T-cell (primary cell): ENCODE measurements around the gene DYNC1I1. TPM values are rescaled to one million over a fixed set of nuclear protein-coding genes. Genes with fewer than 3 reads are reported as not detected.
A peak's percentile ranks its signal among the peaks of the same experiment; 100 is the strongest.

Experiments
- ATAC-seq, 4 experiments: fragments of 200-7000 bp in 3 of 4; fragments of 150-1000 bp in 1 of 4; cut with Tn5 transposase; replicated peaks in 1 of 4; 1 replicate in 3 of 4; 2 replicates in 1 of 4; pipeline ENCODE4 v1.10.0; 2021; ENCODE audit warnings: moderate library complexity in 3 of 4, mild to moderate bottlenecking in 2 of 4, moderate number of reproducible peaks in 1 of 4
- CTCF ChIA-PET, 2 donors: fragments of 300-600 bp; sonication (Branson Sonifier 250); formaldehyde crosslinking; loops; one replicate each; lab custom pipeline; 2022; ENCODE audit warnings: antibody characterized with exemption in 2 of 2; lab: Charles Lee
- POLR2A ChIA-PET, 2 donors: fragments of 300-600 bp; sonication (Branson Sonifier 250); formaldehyde crosslinking; loops; one replicate each; lab custom pipeline; 2022; ENCODE audit warnings: antibody characterized with exemption in 2 of 2; lab: Charles Lee
- DNase-seq, 35 experiments: peaks; one replicate each; pipeline versions ENCODE4 v3.0.0 to v3.0.0-alpha.2; 2013 to 2023
- H3K27ac ChIP-seq: one replicate; pipeline ENCODE4 v1.5.1; 2013; ENCODE audit warnings: low read length
- H3K27me3 ChIP-seq, 2 experiments: replicated peaks in 1 of 2; 1 replicate in 1 of 2; 2 replicates in 1 of 2; pipeline versions ENCODE4 v1.6.1 to v1.7.0; 2013; ENCODE audit warnings: low read length in 1 of 2, mixed read lengths in 1 of 2; ENCODE audit not compliant: control insufficient read depth in 2 of 2, insufficient read depth in 2 of 2; ENCODE audit errors: extremely low read depth in 1 of 2
- H3K36me3 ChIP-seq, 2 donors: 1 replicate in 1 of 2; 2 replicates in 1 of 2; pipeline versions ENCODE4 v1.6.1 to v1.7.0; 2013; ENCODE audit warnings: low read length in 1 of 2; ENCODE audit not compliant: control insufficient read depth in 2 of 2, insufficient read depth in 1 of 2; ENCODE audit errors: extremely low read depth in 1 of 2
- H3K4me1 ChIP-seq, 2 experiments: 1 replicate in 1 of 2; 2 replicates in 1 of 2; pipeline versions ENCODE4 v1.6.1 to v1.7.0; 2013; ENCODE audit warnings: low read length in 2 of 2, mixed read lengths in 1 of 2; ENCODE audit not compliant: insufficient read depth in 2 of 2, control insufficient read depth in 1 of 2; ENCODE audit errors: extremely low read depth in 1 of 2
- H3K4me3 ChIP-seq, 2 donors: 1 replicate in 1 of 2; 2 replicates in 1 of 2; pipeline versions ENCODE4 v1.5.1 to v1.7.0; 2013; ENCODE audit warnings: mild to moderate bottlenecking in 2 of 2, low read length in 1 of 2, moderate library complexity in 1 of 2; ENCODE audit not compliant: control insufficient read depth in 1 of 2; ENCODE audit errors: extremely low read depth in 1 of 2
- H3K9me3 ChIP-seq: 2 replicates; pipeline ENCODE4 v1.7.0; 2013
- H3K27ac Mint-ChIP-seq, 2 donors: one replicate each; pipeline ENCODE4 v1.8.0; 2020 to 2021; ENCODE audit warnings: mild to moderate bottlenecking in 2 of 2, mixed read lengths in 2 of 2
- H3K27me3 Mint-ChIP-seq, 2 donors: one replicate each; pipeline ENCODE4 v1.8.0; 2021 to 2022; ENCODE audit warnings: mixed read lengths in 2 of 2
- H3K36me3 Mint-ChIP-seq: one replicate; pipeline ENCODE4 v1.8.0; 2021; ENCODE audit warnings: mixed read lengths
- H3K4me1 Mint-ChIP-seq, 3 donors: one replicate each; pipeline ENCODE4 v1.8.0; 2020 to 2022; ENCODE audit warnings: mixed read lengths in 3 of 3, mild to moderate bottlenecking in 1 of 3
- H3K4me3 Mint-ChIP-seq, 3 donors: one replicate each; pipeline ENCODE4 v1.8.0; 2020 to 2022; ENCODE audit warnings: mild to moderate bottlenecking in 3 of 3, mixed read lengths in 3 of 3, moderate library complexity in 3 of 3
- H3K9me3 Mint-ChIP-seq, 3 donors: one replicate each; pipeline ENCODE4 v1.8.0; 2020 to 2022; ENCODE audit warnings: mixed read lengths in 3 of 3
- WGBS: methylation state at CpG from one replicate; pipeline ENCODE4 v1.1.5; 2013; ENCODE audit warnings: missing lambda C conversion rate; ENCODE audit not compliant: insufficient coverage; 5-methylcytosine and 5-hydroxymethylcytosine counted together
- total RNA-seq, 35 experiments: library from RNA in 6 of 35; stranded (reverse) in 6 of 35; fragments of 120-200 nt in 1 of 35; gene quantifications; one replicate each; pipeline versions ENCODE4 v1.2.1 to v1.2.4 and lab custom pipeline; 2013 to 2026

DYNC1I1 gene
- total RNA-seq, 5 donors from 2014 or later (not counting 1 experiment from before 2014, with no cell fraction given), result 0.16 TPM; not detected in 4

DNA sequence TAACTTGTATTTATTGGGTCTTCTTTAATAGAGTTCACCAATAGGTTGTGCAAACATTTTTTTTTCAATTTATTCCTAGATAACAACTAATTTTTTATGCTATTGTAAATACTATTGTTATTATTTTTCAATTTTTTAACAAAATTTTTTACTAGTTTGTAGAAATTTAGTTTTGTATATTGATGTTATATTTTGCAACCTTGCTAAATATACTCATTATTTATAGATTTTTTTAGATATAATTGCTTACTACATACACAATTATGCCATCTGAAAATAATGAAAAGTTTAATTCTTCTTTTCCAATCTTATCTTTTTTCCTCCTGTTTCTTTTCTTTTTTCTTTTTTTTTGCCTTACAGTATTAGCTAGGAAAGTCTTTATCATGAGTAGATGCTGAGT lies 332.6 kb downstream of the DYNC1I1 start:
- H3K4me1 ChIP-seq, result no peaks in the 10 kb centered on the region
- Mint-ChIP-seq H3K27ac (no peak overlapping the region), H3K4me1 (no peaks in the 10 kb centered on the region), H3K36me3 (no peaks in the 10 kb centered on the region), H3K27me3 (peaks cover 0 to 6% of the 10 kb centered on the region in 2 donors), H3K4me3 (no peak overlapping the region), H3K9me3 (no peaks in the 10 kb centered on the region)
- H3K27me3 ChIP-seq, result peaks cover 0 to 3% of the 10 kb centered on the region in 2 experiments
- CTCF ChIA-PET, result no interaction called here
- DNase-seq (no peak), ATAC-seq (no peak)
- H3K9me3 ChIP-seq, result no peaks in the 10 kb centered on the region
- no peak overlapping the region for H3K4me3 ChIP-seq
- H3K27ac ChIP-seq, result no peak overlapping the region
- no peaks in the 10 kb centered on the region for H3K36me3 ChIP-seq
- POLR2A ChIA-PET, result no interaction called here

DNA sequence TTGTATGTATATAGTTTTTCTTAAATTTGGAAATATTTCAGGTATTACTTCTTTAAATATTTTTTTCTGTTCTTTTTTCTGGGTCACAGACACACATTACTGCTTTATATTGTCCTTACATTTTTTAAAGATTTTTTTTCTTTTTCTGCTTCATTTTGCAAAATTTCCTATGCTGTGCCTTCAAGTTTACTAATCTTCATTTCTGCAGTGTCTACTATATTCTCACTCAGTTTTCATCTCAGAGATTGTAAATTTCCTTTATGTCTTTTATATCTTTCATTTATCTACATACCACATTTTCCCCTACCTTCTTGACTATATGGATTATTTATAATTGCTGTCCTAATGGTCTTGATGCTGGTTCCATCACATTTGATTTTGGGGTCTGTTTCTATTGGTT lies 339.1 kb downstream of the DYNC1I1 start:
- Mint-ChIP-seq H3K9me3 (peaks cover 0 to 7% (median 0%) of the 10 kb centered on the region in 3 donors), H3K4me3 (no peak overlapping the region), H3K27ac (no peak overlapping the region), H3K36me3 (no peaks in the 10 kb centered on the region), H3K4me1 (no peaks in the 10 kb centered on the region), H3K27me3 (peaks cover 5 to 16% of the 10 kb centered on the region in 2 donors)
- ATAC-seq (no peak), DNase-seq (no peak)
- Histone ChIP-seq H3K9me3 (no peaks in the 10 kb centered on the region), H3K27ac (no peak overlapping the region), H3K36me3 (no peaks in the 10 kb centered on the region), H3K4me1 (no peaks in the 10 kb centered on the region), H3K4me3 (no peak overlapping the region), H3K27me3 (peaks cover 0 to 9% of the 10 kb centered on the region in 2 experiments)
- ChIA-PET CTCF (no interaction called here), POLR2A (no interaction called here)

DNA sequence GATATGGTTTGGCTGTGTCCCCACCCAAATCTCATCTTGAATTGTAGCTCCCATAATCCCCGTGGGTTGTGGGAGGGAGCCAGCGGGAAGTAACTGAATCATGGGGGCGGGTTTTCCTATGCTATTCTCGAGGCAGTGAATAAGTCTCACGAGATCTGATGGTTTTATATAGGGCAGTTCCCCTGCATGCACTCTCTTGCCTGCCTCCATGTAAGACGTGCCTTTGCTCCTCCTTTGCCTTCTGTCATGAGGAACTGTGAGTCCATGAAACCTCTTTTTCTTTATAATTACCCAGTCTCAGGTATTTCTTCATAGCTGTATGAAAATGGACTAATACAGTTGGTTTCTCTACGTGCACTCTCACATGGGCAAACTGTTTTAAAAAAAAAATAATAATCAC lies 341.8 kb downstream of the DYNC1I1 start:
- Histone ChIP-seq H3K27me3 (peaks cover 0 to 7% of the 10 kb centered on the region in 2 experiments), H3K27ac (no peak overlapping the region), H3K4me3 (no peak overlapping the region), H3K36me3 (no peaks in the 10 kb centered on the region), H3K4me1 (no peaks in the 10 kb centered on the region), H3K9me3 (no peaks in the 10 kb centered on the region)
- no CpG with 5 or more reads among the region's 7 CpGs for WGBS
- Mint-ChIP-seq H3K4me1 (no peaks in the 10 kb centered on the region), H3K27me3 (peaks cover 5 to 16% of the 10 kb centered on the region in 2 donors), H3K4me3 (no peak overlapping the region), H3K36me3 (no peaks in the 10 kb centered on the region), H3K9me3 (peaks cover 0 to 7% (median 0%) of the 10 kb centered on the region in 3 donors), H3K27ac (no peak overlapping the region)
- DNase-seq, result no peak
- ChIA-PET CTCF (no interaction called here), POLR2A (no interaction called here)
- ATAC-seq, result no peak

DNA sequence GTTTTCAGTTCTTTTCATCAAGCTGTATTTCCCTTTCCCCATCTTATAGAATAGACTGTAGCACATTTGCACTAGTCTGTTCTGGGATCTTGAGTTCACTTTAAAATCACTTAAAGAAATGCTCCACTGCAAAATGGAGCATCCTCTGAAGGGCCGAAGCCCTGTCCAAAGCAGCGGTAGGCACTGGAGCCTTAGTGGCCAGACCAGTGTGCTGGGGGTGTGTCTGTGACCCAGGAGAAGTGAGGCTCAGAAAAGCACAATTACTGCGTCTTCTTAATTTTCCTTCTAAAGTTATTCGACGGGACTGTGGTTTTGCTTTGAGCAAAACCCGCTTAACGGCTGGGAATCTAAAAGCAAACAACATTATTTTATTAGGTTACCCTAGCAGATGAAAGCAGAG lies 343.8 kb downstream of the DYNC1I1 start:
- POLR2A ChIA-PET, result interaction anchor here in 1 of 2 donors (0.6 kb wide), 1 partner anchor 30 kb away, joined by 3 read pairs; no protein-coding TSS in a partner anchor
- Histone ChIP-seq H3K27me3 (peaks cover 0 to 7% of the 10 kb centered on the region in 2 experiments), H3K4me1 (no peaks in the 10 kb centered on the region), H3K27ac (no peak overlapping the region), H3K4me3 (no peak overlapping the region), H3K9me3 (no peaks in the 10 kb centered on the region), H3K36me3 (peaks cover 0 to 5% of the 10 kb centered on the region in 2 donors)
- Mint-ChIP-seq H3K27me3 (peaks cover 4 to 10% of the 10 kb centered on the region in 2 donors), H3K4me3 (no peak overlapping the region), H3K9me3 (peaks cover 0 to 5% (median 0%) of the 10 kb centered on the region in 3 donors), H3K36me3 (peaks cover 6% of the 10 kb centered on the region), H3K27ac (no peak overlapping the region), H3K4me1 (no peaks in the 10 kb centered on the region)
- WGBS, result no CpG with 5 or more reads among the region's 7 CpGs
- CTCF ChIA-PET, result no interaction called here
- ATAC-seq (no peak), DNase-seq (no peak)

DNA sequence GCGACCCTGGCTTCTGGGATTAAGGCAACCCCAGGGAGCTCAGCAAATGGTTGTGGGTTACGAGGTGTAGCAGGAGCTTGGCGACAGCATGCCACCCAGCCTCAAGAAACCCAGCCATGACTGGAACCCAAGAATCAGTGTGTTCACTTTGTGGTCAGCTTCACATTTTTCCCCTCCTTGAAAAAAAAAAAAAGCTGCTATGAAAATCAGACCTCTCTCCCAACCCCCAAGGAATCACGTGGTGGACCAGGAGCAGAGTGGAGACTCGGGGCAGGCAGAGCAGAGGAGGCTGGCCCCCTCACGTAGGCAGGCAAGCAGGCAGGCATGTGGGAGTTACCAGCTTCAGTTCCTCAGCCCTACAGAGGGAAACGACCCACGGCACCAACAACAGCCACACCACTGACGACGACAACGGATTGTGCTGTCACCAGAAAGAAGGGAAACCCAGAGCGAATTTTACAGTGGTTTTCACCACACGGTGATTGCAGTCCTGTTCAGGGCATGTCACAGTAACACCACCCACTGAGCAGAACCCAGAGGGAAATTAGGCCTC lies 346.2 kb downstream of the DYNC1I1 start:
- Histone ChIP-seq H3K4me1 (no peaks in the 10 kb centered on the region), H3K36me3 (peaks cover 0 to 6% of the 10 kb centered on the region in 2 donors), H3K27me3 (no peaks in the 10 kb centered on the region), H3K4me3 (no peak overlapping the region), H3K27ac (no peak overlapping the region), H3K9me3 (no peaks in the 10 kb centered on the region)
- H3K9me3 Mint-ChIP-seq, result no peaks in the 10 kb centered on the region
- WGBS, result 77% methylated on average over 9 of the region's 13 CpGs
- ChIA-PET POLR2A (no interaction called here), CTCF (interaction anchor here in 1 of 2 donors (0.6 kb wide), 1 partner anchor 707 kb away, joined by 3 read pairs; no protein-coding TSS in a partner anchor)
- no peak overlapping the region for H3K27ac Mint-ChIP-seq
- no peaks in the 10 kb centered on the region for H3K27me3 Mint-ChIP-seq
- no peaks in the 10 kb centered on the region for H3K4me1 Mint-ChIP-seq
- H3K36me3 Mint-ChIP-seq, result peaks cover 18% of the 10 kb centered on the region
- ATAC-seq, result no peak
- no peak overlapping the region for H3K4me3 Mint-ChIP-seq
- DNase-seq, result peak in 1 of 35 experiments; percentile 0

DNA sequence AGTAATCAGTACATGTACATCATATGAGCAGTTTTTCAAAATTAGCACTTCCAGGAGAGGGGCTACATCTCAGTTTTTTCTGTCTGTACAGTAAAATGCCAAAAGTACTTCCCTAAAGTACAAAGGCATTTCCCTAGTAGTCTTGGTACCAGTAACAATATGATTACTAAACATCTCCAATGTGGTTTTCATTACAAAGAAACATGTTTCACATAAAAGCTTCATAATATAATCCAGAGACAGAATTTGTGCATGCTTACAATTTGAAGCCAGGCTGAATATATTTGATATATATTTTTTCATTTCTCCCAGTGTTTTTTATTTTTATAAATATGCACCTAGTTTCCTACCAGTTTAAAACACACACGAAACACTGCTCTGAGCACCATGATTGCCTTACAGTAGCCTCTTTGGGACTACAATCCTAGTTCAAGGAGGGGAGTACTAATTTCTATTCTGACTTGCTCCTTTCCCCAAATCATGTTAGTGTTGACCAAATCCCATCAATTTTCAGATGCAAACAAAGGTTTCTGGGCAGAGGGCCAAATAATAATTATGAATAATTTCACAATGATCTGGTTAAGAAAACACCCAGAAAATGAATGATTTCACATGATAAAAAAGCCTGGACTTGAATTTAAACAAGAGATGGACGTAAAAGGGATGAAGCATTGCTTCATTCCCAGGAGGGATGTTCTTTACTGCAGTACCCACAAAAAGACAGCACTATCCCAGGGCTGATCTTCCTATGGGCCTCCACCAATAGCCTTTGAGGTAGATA lies 348.3 kb downstream of the DYNC1I1 start:
- WGBS, result no CpG with 5 or more reads among the region's 2 CpGs
- ATAC-seq (no peak), DNase-seq (no peak)
- Mint-ChIP-seq H3K27me3 (no peaks in the 10 kb centered on the region), H3K4me1 (no peaks in the 10 kb centered on the region), H3K36me3 (peaks cover 27% of the 10 kb centered on the region), H3K4me3 (no peak overlapping the region), H3K9me3 (no peaks in the 10 kb centered on the region), H3K27ac (no peak overlapping the region)
- Histone ChIP-seq H3K9me3 (no peaks in the 10 kb centered on the region), H3K36me3 (peaks cover 0 to 6% of the 10 kb centered on the region in 2 donors), H3K27me3 (no peaks in the 10 kb centered on the region), H3K4me1 (no peaks in the 10 kb centered on the region), H3K27ac (no peak overlapping the region), H3K4me3 (no peak overlapping the region)
- ChIA-PET POLR2A (no interaction called here), CTCF (no interaction called here)
